Adrenal gland (tissue), 12 donors: Measurements from ENCODE around the gene SRPK3. TPM values are rescaled to one million over a fixed set of nuclear protein-coding genes. Genes with fewer than 3 reads are reported as not detected.
"Not testable (repeated sequence)": the region's sequence is repeated elsewhere in the genome, so short reads cannot be mapped to it uniquely, and the experiment has no call there.

Source experiments
- DNase-seq, 7 donors: peaks; one replicate each; pipeline ENCODE4 v3.0.0-alpha.2; 2019 to 2020
- H3K27ac ChIP-seq, 5 donors: fragments of 200-600 bp; sonication (generic) in 4 of 5; 1 replicate in 3 of 5; 2 replicates in 2 of 5; pipeline versions ENCODE4 v1.5.1 to v1.8.0; 2016 to 2020; ENCODE audit warnings: mild to moderate bottlenecking in 1 of 5
- H3K27me3 ChIP-seq: fragments of 200-600 bp; 2 replicates; pipeline ENCODE4 v1.8.0; 2021
- H3K36me3 ChIP-seq, 2 donors: fragments of 200-600 bp; replicated peaks in 1 of 2; 1 replicate in 1 of 2; 2 replicates in 1 of 2; pipeline versions ENCODE4 v1.5.1 to v1.8.0; 2018 to 2022
- H3K4me1 ChIP-seq, 2 donors: fragments of 200-600 bp; replicated peaks in 1 of 2; 1 replicate in 1 of 2; 2 replicates in 1 of 2; pipeline versions ENCODE4 v1.5.1 to v1.8.0; 2018 to 2021
- H3K4me3 ChIP-seq, 4 donors: fragments of 200-600 bp; sonication (generic) in 3 of 4; one replicate each; pipeline ENCODE4 v1.5.1; 2016 to 2018
- H3K9me3 ChIP-seq, 3 donors: fragments of 200-600 bp; sonication (generic) in 1 of 3; replicated peaks in 1 of 3; 1 replicate in 2 of 3; 2 replicates in 1 of 3; pipeline versions ENCODE4 v1.5.1 to v1.8.0; 2016 to 2021
- POLR2A ChIP-seq, 2 donors: fragments of 450-650 bp; IDR thresholded peaks; one replicate each; pipeline ENCODE4 v1.6.1; 2017; ENCODE audit warnings: antibody characterized with exemption in 2 of 2, mild to moderate bottlenecking in 2 of 2, moderate library complexity in 1 of 2
- WGBS, 4 donors: extraction: QIAGEN DNeasy Blood & Tissue Kit in 2 of 4; methylation state at CpG; one replicate each; pipeline versions ENCODE4 v1.1.5 to v1.1.7; 2013 to 2017; 5-methylcytosine and 5-hydroxymethylcytosine counted together
- intact Hi-C, 2 donors: fragments of 100-400 bp; cut with DNase I; formaldehyde crosslinking; loops; one replicate each; pipeline versions ENCODE4 v1.14.1 to v1.15.0; 2022 to 2023
- polyA plus RNA-seq, 3 donors: library from polyadenylated mRNA; stranded (reverse); fragments of 200-250 nt in 2 of 3; fragments of 350-450 nt in 1 of 3; fragmentation: Illumina TruSeq in 1 of 3; extraction: RNeasy Lipid Tissue Mini Kit (QIAGEN cat#74804) in 1 of 3; gene quantifications; one replicate each; pipeline ENCODE4 v1.2.3, GENCODE V29; 2013 to 2014
- total RNA-seq, 9 donors: library from RNA; depleted of rRNA in 4 of 9; stranded (reverse); fragments of >200 nt in 4 of 9; fragments of 120-200 nt in 1 of 9; fragmentation: NEBNext Ultra II Directional in 1 of 9; extraction: Animal tissue kit (Norgen Biotek cat#: 25700) in 1 of 9; gene quantifications; one replicate each; pipeline versions ENCODE4 v1.1.0 to v1.2.4, GENCODE V29; 2013 to 2023
- TF ChIP-seq, protein P1 (sequence below), 6 experiments: fragments of 450-650 bp in 4 of 6; fragments of 200-600 bp in 2 of 6; sonication (generic) in 1 of 6; IDR thresholded peaks; 1 replicate in 5 of 6; 2 replicates in 1 of 6; pipeline versions ENCODE4 v1.5.1 to v1.8.0; 2016 to 2021; ENCODE audit warnings: antibody characterized with exemption in 6 of 6, mild to moderate bottlenecking in 2 of 6, moderate library complexity in 1 of 6
- donor health status: healthy with polysubstance abuse.
- donor health status: Bipolar disorder and iron deficiency.
- donor health status: DM: yes; HTN: yes; CAD: no.
- donor health status: DM: no; HTN: no; CAD: no.
- donor health status: DM: no; HTN: no; CAD: no.
- donor health status: DM: yes; HTN: yes; CAD: no.

SRPK3 gene
- total and polyA plus RNA-seq, 12 donors, result 0.14 to 20.5 (median 1.3) TPM; not detected in 1

DNA sequence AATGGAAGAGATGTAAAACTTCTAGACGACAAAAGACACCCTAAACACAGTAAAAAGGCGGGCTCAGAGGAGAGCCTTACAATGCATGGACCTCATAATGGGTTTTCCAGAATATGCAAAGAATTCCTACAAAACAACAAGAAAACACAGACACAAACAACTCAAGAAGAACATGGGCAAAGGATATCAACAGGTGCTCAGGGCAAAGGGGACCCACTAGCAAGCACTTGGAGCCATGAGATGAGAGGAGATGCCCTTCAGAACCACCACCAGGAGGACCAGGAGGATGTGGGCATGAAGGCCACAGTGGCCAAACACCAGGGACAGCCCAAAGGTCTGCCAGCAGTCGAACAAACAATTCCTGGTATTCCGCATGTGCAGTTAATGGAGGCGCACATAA lies 32.3 kb downstream of the SRPK3 start:
- H3K27ac ChIP-seq, result no peak overlapping the region
- H3K27me3 ChIP-seq, result peaks cover 3% of the 10 kb centered on the region
- intact Hi-C loops, result no loop called here
- no peaks in the 10 kb centered on the region for H3K4me1 ChIP-seq
- WGBS, 4 donors, result 84 to 94% (median 91%) methylated on average over 5 of the region's 5 CpGs
- no peak for DNase-seq
- no peaks in the 10 kb centered on the region for H3K9me3 ChIP-seq
- H3K36me3 ChIP-seq, result no peaks in the 10 kb centered on the region
- TF ChIP-seq POLR2A (IDR thresholded peaks at IDR 0.05), result no peak
- TF ChIP-seq, protein P1, sequence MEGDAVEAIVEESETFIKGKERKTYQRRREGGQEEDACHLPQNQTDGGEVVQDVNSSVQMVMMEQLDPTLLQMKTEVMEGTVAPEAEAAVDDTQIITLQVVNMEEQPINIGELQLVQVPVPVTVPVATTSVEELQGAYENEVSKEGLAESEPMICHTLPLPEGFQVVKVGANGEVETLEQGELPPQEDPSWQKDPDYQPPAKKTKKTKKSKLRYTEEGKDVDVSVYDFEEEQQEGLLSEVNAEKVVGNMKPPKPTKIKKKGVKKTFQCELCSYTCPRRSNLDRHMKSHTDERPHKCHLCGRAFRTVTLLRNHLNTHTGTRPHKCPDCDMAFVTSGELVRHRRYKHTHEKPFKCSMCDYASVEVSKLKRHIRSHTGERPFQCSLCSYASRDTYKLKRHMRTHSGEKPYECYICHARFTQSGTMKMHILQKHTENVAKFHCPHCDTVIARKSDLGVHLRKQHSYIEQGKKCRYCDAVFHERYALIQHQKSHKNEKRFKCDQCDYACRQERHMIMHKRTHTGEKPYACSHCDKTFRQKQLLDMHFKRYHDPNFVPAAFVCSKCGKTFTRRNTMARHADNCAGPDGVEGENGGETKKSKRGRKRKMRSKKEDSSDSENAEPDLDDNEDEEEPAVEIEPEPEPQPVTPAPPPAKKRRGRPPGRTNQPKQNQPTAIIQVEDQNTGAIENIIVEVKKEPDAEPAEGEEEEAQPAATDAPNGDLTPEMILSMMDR (IDR thresholded peaks at IDR 0.05), result no peak
- no peak overlapping the region for H3K4me3 ChIP-seq

DNA sequence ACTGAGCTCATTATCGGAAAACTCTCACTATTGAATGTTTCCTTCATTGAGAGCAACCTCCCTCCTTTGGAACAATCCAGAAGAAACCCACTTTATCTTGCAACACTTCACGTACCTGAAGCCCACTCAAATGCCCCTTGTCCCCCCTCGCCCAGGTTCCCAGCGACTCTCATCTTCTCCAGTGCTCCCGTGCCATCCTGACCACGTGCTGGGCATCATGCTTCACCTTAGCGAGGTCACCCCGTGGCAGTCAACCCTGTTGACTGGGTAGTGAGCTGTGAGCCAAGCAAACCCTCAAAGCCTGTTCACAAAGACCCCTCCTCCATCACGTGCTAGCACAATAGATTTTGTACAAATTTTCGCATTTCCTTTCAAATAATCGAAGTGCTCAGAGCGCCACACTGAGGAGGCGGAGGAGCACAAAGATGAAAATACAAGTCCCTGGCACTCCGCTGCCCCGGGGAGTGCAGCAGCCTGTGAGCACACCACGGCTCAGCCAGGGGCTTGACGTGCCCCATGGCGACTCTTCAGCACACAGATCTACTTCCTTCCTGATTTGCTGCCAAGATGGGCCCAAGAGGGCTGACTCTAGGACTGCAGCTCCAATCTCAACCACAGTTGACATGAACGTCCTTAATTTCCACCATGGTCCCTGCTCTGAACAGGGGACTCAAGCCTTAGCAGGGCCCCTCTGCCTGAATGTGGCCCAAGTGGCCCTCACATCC lies 33.9 kb downstream of the SRPK3 start:
- H3K36me3 ChIP-seq, result no peaks in the 10 kb centered on the region
- H3K27me3 ChIP-seq, result peaks cover 11% of the 10 kb centered on the region
- H3K27ac ChIP-seq, result no peak overlapping the region
- peaks cover 0 to 6% of the 10 kb centered on the region in 2 donors for H3K4me1 ChIP-seq
- intact Hi-C loops, result no loop called here
- TF ChIP-seq POLR2A (IDR thresholded peaks at IDR 0.05), result no peak
- TF ChIP-seq, protein P1 (IDR thresholded peaks at IDR 0.05), result no peak
- no peak overlapping the region for H3K4me3 ChIP-seq
- 64 to 81% (median 76%) methylated on average over 5 to 19 of the region's 19 CpGs for WGBS, 4 donors
- DNase-seq, result no peak
- H3K9me3 ChIP-seq, result no peaks in the 10 kb centered on the region

DNA sequence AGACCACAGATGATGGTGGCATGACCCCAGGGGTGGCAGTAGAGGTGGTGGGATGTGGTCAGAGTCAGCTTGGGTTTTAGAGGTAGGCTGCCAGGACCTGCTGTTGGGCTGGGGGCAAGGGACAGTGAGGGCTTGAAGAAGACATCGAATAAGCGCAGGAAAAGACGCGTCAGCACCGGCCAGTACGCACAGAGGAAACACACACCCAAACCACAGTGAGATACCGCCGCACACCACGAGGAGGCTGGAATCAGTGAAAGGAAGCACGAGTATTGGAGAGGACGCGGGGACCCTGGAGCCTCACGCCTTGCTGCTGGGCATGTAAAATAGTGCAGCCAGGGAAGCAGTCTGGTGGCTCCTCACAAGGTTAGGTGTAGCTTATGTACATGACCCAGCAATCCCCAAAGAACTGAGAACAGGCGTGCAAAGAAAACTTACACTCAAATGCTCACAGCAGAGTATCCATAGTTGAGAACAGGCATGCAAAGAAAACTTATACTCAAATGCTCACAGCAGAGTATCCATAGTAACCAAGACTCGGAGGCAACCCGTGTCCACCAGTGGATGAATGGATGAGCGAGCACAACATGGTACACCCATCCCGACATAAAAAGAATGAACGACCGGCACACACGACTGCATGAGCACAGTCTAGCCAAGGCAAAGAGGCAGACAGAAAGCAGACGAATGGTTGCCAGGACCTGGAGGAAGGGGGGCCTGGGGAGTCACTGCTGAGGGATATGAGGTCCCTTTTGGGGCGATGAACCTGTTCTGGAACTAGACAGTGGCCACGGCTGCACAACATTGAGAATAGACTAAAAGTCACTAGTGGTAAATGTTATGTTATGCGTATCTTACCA lies 36.2 kb downstream of the SRPK3 start:
- Histone ChIP-seq H3K27ac (no peak overlapping the region), H3K36me3 (no peaks in the 10 kb centered on the region), H3K27me3 (peaks cover 23% of the 10 kb centered on the region), H3K4me1 (peaks cover 0 to 6% of the 10 kb centered on the region in 2 donors), H3K4me3 (no peak overlapping the region), H3K9me3 (no peaks in the 10 kb centered on the region)
- TF ChIP-seq, protein P1 (IDR thresholded peaks at IDR 0.05), result no peak
- no peak for TF ChIP-seq POLR2A (IDR thresholded peaks at IDR 0.05)
- DNase-seq, result no peak
- intact Hi-C loops, result no loop called here
- WGBS, 4 donors, result 78 to 86% (median 84%) methylated on average over 11 to 25 of the region's 25 CpGs

DNA sequence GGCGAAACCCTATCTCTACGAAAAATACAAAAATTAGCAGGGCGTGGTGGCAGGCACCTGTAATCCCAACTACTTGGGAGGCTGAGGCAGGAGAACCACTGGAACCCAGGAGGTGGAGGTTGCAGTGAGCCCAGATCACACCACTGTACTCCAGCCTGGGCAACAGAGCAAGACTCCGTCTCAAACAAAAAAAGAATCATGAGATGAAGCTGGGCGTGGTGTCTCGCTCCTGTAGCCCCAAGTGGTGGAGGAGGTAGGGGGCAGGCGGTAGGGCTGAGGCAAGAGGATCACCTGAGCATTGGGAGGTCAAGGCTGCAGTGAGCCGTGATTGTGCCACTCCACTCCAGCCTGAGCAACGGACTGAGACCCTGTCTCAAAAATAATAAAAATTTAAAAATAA lies 37.2 kb downstream of the SRPK3 start:
- H3K36me3 ChIP-seq, H3K27ac ChIP-seq, H3K9me3 ChIP-seq, H3K4me1 ChIP-seq, H3K4me3 ChIP-seq, intact Hi-C loops, DNase-seq: not testable (repeated sequence)
- peaks cover 23% of the 10 kb centered on the region for H3K27me3 ChIP-seq
- WGBS, 4 donors, result 81 to 86% (median 85%) methylated on average over 6 to 9 of the region's 9 CpGs
